DMS153 treated with DMSO at 0.1 percent for 48 hours (cell line): ENCODE measurements around the gene TRPV6.
A peak's percentile ranks its signal among the peaks of the same experiment; 100 is the strongest.

Source experiments
- DNase-seq: peaks from one replicate; lab custom pipeline; 2025; ENCODE audit not compliant: unreplicated experiment; lab: John Stamatoyannopoulos, UW

TRPV6 gene

DNA sequence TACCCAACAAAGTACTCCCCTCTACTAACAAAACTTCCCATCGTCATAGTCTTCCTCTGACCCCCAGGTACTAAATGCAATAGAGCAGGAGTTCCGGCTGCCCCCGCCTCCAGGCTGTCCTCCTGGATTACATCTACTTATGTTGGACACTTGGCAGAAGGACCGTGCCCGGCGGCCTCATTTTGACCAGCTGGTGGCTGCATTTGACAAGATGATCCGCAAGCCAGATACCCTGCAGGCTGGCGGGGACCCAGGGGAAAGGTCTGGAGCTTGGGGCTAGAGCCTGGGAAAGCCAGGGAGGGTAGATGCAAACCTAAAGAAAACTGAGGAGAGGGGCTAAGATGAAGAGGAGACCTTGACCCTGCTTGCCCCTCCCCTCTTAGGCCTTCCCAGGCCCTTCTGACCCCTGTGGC, 15.4 kb downstream of the TRPV6 start:
- no peak for DNase-seq

GRCh38 chr7:142869434-142869833, 16.1 kb downstream of the TRPV6 start:
- no peak for DNase-seq

DNA sequence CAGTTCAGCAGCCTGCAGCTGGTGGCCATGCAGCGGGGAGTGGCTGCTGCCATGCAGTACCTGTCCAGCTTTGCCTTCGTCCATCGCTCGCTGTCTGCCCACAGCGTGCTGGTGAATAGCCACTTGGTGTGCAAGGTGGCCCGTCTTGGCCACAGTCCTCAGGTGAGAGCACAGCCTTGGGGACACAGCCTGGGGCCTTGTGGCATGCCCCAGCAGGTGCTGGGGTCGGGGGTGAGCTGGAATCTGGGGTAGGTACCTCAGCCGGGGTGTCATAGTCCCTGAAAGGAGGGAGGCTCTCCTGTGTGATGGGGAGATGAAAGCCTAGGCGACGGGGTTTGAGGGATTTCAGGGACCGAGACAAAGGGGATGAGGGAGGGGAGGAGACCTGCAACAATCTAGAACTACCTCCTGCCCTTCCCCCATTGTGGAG, 16.5 kb downstream of the TRPV6 start:
- no peak for DNase-seq

- DNase-seq = no peak
Measured at GRCh38 chr7:142868188-142868985, 17.2 kb downstream of the TRPV6 start.

GRCh38 chr7:142867398-142868187, 18.0 kb downstream of the TRPV6 start:
- DNase-seq = no peak

DNA sequence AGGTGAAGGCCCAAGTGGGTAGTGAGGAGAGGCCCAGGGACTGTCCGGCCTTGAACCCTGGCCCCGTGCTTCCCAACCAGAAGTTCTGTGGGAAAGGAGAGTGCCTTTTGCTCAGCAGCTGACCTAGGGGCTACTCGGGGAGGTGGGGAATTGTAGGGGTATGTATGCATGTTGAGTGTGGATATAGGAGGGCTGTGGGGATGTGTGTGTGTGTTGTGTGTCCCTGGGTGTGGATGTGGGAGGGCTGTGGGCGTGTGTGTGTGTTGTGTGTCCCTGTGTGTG, 18.5 kb downstream of the TRPV6 start:
- DNase-seq = no peak

DNA sequence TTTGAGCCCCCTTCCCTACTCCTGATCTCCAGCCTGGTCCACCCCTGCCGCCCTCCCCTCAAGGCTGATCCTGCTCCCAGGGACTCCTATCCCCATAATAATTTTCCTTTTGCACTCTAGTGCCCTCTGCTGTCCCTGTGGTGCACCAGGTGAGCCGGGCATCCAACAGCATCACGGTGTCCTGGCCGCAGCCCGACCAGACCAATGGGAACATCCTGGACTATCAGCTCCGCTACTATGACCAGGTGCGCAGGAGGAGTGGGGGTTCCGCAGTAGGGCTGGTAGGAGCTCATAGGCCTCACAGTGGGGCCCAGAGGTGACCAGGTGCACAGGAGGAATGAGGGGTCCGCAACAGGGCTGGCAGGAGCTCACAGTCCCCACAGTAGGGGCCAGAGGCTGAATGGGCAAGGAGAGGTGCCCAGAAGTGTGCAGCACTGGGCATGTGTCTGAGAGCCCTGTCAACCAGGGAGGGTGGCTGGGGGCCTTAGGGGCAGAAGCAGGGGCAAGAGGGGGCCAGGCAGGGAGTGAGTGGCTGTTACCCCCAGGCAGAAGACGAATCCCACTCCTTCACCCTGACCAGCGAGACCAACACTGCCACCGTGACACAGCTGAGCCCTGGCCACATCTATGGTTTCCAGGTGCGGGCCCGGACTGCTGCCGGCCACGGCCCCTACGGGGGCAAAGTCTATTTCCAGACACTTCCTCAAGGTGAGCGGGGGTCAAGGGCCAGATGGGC, 19.0 kb downstream of the TRPV6 start:
- DNase-seq = peak; percentile 2

DNA sequence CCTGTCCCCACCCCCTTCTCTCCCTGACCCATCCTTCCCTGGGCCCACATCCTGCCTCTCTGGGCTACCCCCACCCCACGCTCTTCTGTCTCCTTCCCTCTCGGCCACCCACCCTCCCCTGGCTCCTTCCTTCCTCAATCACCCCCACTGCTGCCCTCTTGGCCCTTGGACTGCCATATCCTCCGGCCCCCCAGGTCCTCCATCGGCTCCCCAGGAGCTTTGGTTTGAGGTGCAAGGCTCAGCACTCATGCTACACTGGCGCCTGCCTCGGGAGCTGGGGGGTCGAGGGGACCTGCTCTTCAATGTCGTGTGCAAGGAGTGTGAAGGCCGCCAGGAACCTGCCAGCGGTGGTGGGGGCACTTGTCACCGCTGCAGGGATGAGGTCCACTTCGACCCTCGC, 19.8 kb downstream of the TRPV6 start:
- no peak for DNase-seq

GRCh38 chr7:142864980-142865747, 20.4 kb downstream of the TRPV6 start:
- no peak for DNase-seq

DNA sequence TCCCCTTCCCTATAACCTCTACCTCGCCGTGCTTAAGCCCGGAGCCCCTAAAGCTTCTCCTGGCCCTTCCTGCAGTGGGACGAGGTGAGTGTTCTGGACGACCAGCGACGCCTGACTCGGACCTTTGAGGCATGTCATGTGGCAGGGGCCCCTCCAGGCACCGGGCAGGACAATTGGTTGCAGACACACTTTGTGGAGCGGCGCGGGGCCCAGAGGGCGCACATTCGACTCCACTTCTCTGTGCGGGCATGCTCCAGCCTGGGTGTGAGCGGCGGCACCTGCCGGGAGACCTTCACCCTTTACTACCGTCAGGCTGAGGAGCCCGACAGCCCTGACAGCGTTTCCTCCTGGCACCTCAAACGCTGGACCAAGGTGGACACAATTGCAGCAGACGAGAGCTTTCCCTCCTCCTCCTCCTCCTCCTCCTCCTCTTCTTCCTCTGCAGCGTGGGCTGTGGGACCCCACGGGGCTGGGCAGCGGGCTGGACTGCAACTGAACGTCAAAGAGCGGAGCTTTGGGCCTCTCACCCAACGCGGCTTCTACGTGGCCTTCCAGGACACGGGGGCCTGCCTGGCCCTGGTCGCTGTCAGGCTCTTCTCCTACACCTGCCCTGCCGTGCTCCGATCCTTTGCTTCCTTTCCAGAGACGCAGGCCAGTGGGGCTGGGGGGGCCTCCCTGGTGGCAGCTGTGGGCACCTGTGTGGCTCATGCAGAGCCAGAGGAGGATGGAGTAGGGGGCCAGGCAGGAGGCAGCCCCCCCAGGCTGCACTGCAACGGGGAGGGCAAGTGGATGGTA, 21.5 kb downstream of the TRPV6 start:
- DNase-seq = no peak

- no peak for DNase-seq
Measured at GRCh38 chr7:142862786-142863400, 22.7 kb downstream of the TRPV6 start.

GRCh38 chr7:142862351-142862750, 23.2 kb downstream of the TRPV6 start:
- no peak for DNase-seq

GRCh38 chr7:142860968-142861367, 24.6 kb downstream of the TRPV6 start:
- no peak for DNase-seq

DNA sequence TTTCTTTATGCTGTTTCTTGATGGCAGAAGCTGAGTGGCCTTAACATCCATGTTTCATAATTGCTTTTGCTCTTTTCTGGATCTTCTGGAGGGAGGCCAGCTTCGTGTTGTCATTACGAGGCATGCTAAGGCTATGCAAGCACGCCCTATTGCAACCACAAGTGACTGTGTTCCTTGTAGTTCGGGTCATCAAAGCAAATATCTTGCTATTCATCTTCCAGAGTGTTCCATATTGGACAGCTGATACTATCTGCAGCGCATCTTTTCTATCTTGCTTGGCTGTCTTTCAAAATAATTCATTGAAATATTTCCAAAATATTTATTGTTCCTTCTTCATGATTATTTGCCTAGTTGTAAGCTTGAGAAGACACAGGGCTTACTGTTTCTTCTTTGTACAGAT, 25.7 kb downstream of the TRPV6 start:
- DNase-seq = no peak

DNA sequence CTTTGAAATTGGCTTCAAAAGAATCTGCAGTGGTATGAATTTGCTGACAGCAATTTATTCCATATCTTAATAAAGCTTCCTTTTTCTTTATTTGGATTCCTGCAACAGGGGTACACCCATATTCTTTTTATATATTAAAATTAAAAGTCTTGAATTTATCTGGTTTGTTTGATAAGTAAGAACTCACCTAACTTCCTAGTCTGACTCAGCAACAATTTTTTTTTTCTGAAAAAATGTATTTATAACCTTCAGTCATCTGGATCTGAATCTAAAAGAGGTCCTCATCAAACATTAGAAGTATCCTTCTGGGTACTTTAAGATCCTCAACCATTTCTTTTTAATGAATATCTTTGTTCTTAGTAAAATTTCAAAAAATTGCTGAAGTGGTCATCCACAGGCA, 26.1 kb downstream of the TRPV6 start:
- no peak for DNase-seq

- no peak for DNase-seq
Measured at GRCh38 chr7:142857625-142858024, 27.9 kb downstream of the TRPV6 start.

GRCh38 chr7:142856565-142857245, 28.8 kb downstream of the TRPV6 start:
- DNase-seq = no peak

DNA sequence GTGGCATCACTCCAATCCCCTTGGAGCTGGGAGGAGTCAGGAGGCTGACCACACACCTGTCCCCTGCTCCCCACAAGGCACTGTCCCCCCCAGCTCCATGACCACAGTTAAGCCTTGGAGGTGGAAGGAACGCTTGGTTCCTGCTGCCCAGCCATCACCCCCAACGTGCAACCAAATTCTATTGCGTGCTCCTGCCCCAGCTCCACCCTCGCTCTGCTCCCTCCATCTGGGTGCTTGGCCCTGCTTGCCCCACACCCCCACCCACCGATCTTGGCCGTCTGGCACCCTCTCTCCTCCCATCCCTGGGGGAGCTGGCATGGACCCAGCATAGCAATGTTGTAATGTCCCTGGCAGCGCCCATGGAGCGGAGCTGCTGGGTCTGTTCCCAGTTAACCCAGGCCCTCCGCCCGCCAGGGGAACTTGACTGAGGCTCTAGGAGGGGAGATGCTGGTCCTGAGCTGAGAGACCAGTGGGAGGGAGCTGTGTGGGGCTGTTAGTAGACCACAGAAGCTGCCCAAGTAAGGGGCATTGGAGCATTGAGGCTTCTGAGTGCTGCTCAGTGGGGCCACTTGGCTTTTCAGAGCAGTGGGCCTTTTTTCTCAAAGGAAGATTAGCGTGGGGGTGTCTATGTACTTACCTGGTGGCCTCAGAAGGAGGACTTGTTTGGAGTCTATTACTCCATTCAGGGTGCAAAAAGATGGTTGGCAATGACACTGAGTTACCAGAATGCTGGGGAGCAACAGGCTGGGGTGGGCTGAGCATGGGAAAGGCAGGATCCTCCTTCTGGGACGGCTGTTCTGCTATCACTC, 29.6 kb downstream of the TRPV6 start:
- no peak for DNase-seq
